Measurements from ENCODE around the gene CACFD1. TPM values are rescaled to one million over a fixed set of nuclear protein-coding genes. Genes with fewer than 3 reads are reported as not detected.

The CACFD1 gene
- total and polyA plus RNA-seq, 2 of the 4 experiments (the other 2 are of a cell fraction) = 2.0 to 6.6 TPM

DNA sequence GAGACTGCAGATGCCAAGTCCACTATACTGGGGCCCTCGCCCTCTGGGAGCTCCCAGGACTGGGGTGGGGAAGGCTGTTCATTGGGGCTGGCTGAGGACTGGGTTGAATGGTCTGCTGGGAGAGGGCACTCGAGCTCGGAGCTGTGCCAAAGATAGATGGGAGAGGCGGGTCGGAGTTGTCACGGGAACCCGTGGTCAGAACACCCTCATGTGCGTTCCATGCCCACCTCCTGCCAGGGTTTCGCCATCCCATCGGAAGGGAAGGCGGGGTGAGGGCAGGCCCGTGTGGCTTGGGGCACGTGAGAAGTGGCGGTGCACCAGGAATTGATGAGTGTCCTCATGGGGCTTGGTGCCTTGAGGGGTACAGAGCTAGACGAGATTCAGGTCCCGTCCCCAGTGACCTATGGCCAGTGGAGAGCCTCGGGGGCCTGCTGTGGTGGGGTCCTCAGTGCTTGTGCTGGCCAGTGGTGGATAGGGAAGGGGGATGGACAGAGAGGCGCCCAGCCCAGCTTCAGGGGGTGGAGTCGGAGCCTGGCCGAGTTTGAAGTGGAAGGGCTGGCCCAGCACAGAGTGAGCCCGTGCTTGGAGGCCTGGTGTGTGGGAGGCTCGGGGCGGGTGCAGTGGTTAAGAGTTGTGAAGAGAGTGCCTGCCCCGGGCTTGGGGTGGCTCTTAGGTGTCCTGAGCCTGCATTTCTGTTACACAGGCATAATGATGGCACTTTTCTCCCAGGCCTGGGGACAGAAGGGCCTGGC, 4.3 kb downstream of the CACFD1 start:
- no peaks in the 10 kb centered on the region for H4K20me1 ChIP-seq (ENCODE audit: insufficient read depth, low read length)

More for the DNA sequence above, 4.3 kb downstream of the CACFD1 start:
- Histone ChIP-seq H2AK5ac (ENCODE audit: low read depth, low read length) (no peak overlapping the region), H3K9me1 (ENCODE audit: insufficient read depth, low read length) (0 out of 2 replicates have a peak, but pooled peaks cover 4% of the 10 kb centered on the region), H2AFZ (replicated peaks; ENCODE audit: low read length, poor library complexity) (no peak overlapping the region), H3K9me3 (ENCODE audit: control insufficient read depth, insufficient read depth, low read length) (no peaks in the 10 kb centered on the region), H4K5ac (ENCODE audit: low read depth, low read length) (no peak overlapping the region), H2BK120ac (ENCODE audit: low read depth, low read length) (no peak overlapping the region), H3K27ac (ENCODE audit: insufficient read depth, low read length) (no peak overlapping the region), H4K8ac (ENCODE audit: low read depth in 2 of 2, low read length in 2 of 2) (no peak overlapping the region), H2BK5ac (ENCODE audit: low read depth, low read length, poor library complexity, severe bottlenecking) (no peak overlapping the region), H3K36me3 (ENCODE audit: control insufficient read depth, insufficient read depth, low read length) (peaks cover 7% of the 10 kb centered on the region), H3K23ac (ENCODE audit: low read depth, low read length) (no peak overlapping the region), H3K4me1 (ENCODE audit: control insufficient read depth, insufficient read depth, low read length) (peaks cover 7% of the 10 kb centered on the region; the same call in 1 of the 2 replicates), H3K4me2 (ENCODE audit: low read depth, low read length) (no peak overlapping the region), H2AK9ac (replicated peaks; ENCODE audit: low read depth, low read length, poor library complexity) (no peak overlapping the region), H3K4ac (ENCODE audit: low read depth, low read length) (no peak overlapping the region), H3K4me3 (ENCODE audit: insufficient read depth, low read depth, low read length) (no peak overlapping the region), H2BK15ac (ENCODE audit: low read depth, low read length) (no peak overlapping the region), H3K79me1 (ENCODE audit: low read depth in 1 of 2, low read length in 2 of 2) (peaks cover 0 to 6% of the 10 kb centered on the region in 2 experiments; a peak in 3 of 4 replicates), H3K27me3 (ENCODE audit: control insufficient read depth, insufficient read depth, low read length) (no peaks in the 10 kb centered on the region), H3K9ac (ENCODE audit: low read depth, low read length) (no peak overlapping the region), H3K18ac (ENCODE audit: low read depth, low read length) (no peak overlapping the region), H2BK20ac (ENCODE audit: low read depth, low read length) (no peak overlapping the region), H4K91ac (ENCODE audit: insufficient read depth, low read depth, low read length) (no peak overlapping the region), H3K14ac (replicated peaks; ENCODE audit: low read depth, low read length) (no peak overlapping the region), H3K56ac (ENCODE audit: extremely low read depth, insufficient read depth, low read length) (no peak overlapping the region)
- BruUV-seq (replicated peaks) = no TSS peak
- no peak for TF ChIP-seq MAFK (IDR thresholded peaks at IDR 0.05; ENCODE audit: low read depth, low read length)
- no peak for TF ChIP-seq CEBPB (IDR thresholded peaks at IDR 0.05; ENCODE audit: low read depth, low read length)
- TF ChIP-seq POLR2A (IDR thresholded peaks at IDR 0.05; ENCODE audit: low read depth, low read length) = no peak
- no peak for TF ChIP-seq MXI1 (IDR thresholded peaks at IDR 0.05; ENCODE audit: borderline replicate concordance, low read depth, low read length)
- no peak for TF ChIP-seq RAD21 (IDR thresholded peaks at IDR 0.05; ENCODE audit: low read length)
- TF ChIP-seq, protein P1, sequence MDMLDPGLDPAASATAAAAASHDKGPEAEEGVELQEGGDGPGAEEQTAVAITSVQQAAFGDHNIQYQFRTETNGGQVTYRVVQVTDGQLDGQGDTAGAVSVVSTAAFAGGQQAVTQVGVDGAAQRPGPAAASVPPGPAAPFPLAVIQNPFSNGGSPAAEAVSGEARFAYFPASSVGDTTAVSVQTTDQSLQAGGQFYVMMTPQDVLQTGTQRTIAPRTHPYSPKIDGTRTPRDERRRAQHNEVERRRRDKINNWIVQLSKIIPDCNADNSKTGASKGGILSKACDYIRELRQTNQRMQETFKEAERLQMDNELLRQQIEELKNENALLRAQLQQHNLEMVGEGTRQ (IDR thresholded peaks at IDR 0.05; ENCODE audit: low read depth, low read length) = no peak
- TF ChIP-seq RFX5 (IDR thresholded peaks at IDR 0.05; ENCODE audit: low read depth, low read length) = no peak
- no peak for TF ChIP-seq CTCF (conservative IDR thresholded peaks at IDR 0.05; ENCODE audit: low read depth, low read length)
- TF ChIP-seq RCOR1 (IDR thresholded peaks at IDR 0.05; ENCODE audit: insufficient replicate concordance, low read length) = no peak
- TF ChIP-seq BHLHE40 (IDR thresholded peaks at IDR 0.05; ENCODE audit: low read depth, low read length) = no peak
- TF ChIP-seq CHD1 (IDR thresholded peaks at IDR 0.05; ENCODE audit: low read depth, low read length) = no peak
- no peak for TF ChIP-seq MAZ (IDR thresholded peaks at IDR 0.05; ENCODE audit: borderline replicate concordance, low read depth, low read length)
- no peak for TF ChIP-seq ELK1 (IDR thresholded peaks at IDR 0.05; ENCODE audit: borderline replicate concordance, low read depth, low read length)
- no peak for TF ChIP-seq SMC3 (IDR thresholded peaks at IDR 0.05; ENCODE audit: low read depth, low read length)
- no peak for TF ChIP-seq NFE2L2 (IDR thresholded peaks at IDR 0.05; ENCODE audit: low read depth, low read length)
- no peak for TF ChIP-seq FOS (IDR thresholded peaks at IDR 0.05; ENCODE audit: low read depth, low read length)
- ATAC-seq (ENCODE audit: low read depth) = no peak
- intact Hi-C loops (cut with micrococcal nuclease) (no loop called here), dilution Hi-C loops (cut with HindIII; ENCODE audit: low sequenced_read_pairs, unreplicated experiment) (no loop called here), in situ Hi-C loops (cut with MboI; ENCODE audit: low sequenced_read_pairs) (no loop called here)
- ChIA-PET CTCF (no interaction called here), POLR2A (ENCODE audit: unreplicated experiment) (no interaction called here)
- 97% methylated on average over 5 of the region's 24 CpGs; no CpG with 5 or more reads in 1 of the 2 experiments for WGBS, 2 experiments (ENCODE audit: extremely low coverage in 2 of 2, insufficient read length in 1 of 2)
- no peak for DNase-seq

Data from IMR-90 (cell line).